ENCODE results near the gene ADGRB3. TPM values are rescaled to one million over a fixed set of nuclear protein-coding genes. Genes with fewer than 3 reads are reported as not detected.

ADGRB3 gene
- total and polyA plus RNA-seq, 2 donors (not counting 3 experiments of a cell fraction or from before 2014, with no cell fraction given): not detected

DNA sequence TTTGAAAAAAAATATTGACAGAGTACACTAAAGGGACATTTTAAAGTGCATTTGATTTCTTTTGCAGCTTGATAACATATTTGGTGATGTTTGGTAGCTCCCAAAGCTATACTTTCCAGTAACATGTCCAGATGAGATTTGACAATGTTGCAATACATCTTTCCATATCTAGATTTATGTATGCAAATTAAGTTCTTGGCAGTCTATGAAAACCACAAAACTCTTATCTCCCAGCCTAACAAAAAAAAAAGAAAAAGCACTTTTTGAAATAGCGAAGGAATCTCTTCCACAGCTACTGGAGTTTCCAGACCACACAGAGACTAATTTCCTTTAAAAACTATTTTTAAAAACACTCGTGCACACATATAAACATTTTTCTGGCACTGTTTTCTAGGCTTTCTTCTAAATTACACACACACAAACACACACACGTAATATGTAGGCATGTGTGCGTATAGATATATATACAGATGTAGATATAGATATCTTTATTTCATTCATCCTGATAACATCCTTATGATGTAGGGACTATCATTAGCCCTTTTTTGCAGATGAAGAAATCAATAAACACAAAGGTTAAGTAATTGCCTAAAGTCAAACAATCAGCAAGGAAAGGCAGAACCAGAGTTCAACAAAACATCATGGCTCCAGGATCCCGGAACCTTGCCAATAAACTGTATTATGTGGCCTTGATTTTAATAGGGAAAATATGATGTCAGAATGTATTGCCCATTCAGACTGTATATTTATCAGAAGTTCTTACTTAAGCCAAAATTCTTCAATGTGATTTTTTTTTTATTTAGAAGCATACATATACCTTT, 93.3 kb downstream of the ADGRB3 start:
- Histone ChIP-seq H3K9me1 (replicated peaks; ENCODE audit: control insufficient read depth, extremely low read depth, insufficient read depth, low read length) (no peaks in the 10 kb centered on the region), H3K27me3 (ENCODE audit: control insufficient read depth in 2 of 2, insufficient read depth in 2 of 2, low read length in 2 of 2) (no peaks in the 10 kb centered on the region), H3K9ac (replicated peaks; ENCODE audit: extremely low read depth, insufficient read depth, low read length) (no peak overlapping the region), H3K36me3 (ENCODE audit: control insufficient read depth in 2 of 2, extremely low read depth in 1 of 2, insufficient read depth in 2 of 2, low read length in 2 of 2) (no peaks in the 10 kb centered on the region), H3K79me2 (ENCODE audit: control insufficient read depth, insufficient read depth, low read length) (no peaks in the 10 kb centered on the region), H3K4me1 (ENCODE audit: control insufficient read depth, extremely low read depth, insufficient read depth, low read length) (no peaks in the 10 kb centered on the region), H3K9me3 (replicated peaks; ENCODE audit: control insufficient read depth, insufficient read depth, low read length) (no peaks in the 10 kb centered on the region), H2AFZ (ENCODE audit: low read depth, low read length) (no peak overlapping the region), H3K4me2 (ENCODE audit: insufficient read depth, low read length) (no peak overlapping the region), H3K4me3 (replicated peaks in 1 of 3; ENCODE audit: insufficient read depth in 1 of 3, low read depth in 1 of 3, low read length in 3 of 3) (no peak overlapping the region), H4K20me1 (replicated peaks; ENCODE audit: control insufficient read depth, extremely low read depth, insufficient read depth, low read length) (no peaks in the 10 kb centered on the region), H3K27ac (ENCODE audit: insufficient read depth, low read depth, low read length) (no peak overlapping the region)
- no peak for TF ChIP-seq CTCF (IDR thresholded peaks at IDR 0.05; ENCODE audit: extremely low read depth in 1 of 2, insufficient read depth in 1 of 2, low read depth in 1 of 2, low read length in 2 of 2)
- TF ChIP-seq GATA2 (IDR thresholded peaks at IDR 0.05; ENCODE audit: insufficient read depth, insufficient read length, low read depth, low read length): no peak
- no peak for TF ChIP-seq EZH2 (IDR thresholded peaks at IDR 0.05; ENCODE audit: borderline replicate concordance, low read depth, low read length, severe bottlenecking)
- no peak for TF ChIP-seq POLR2AphosphoS5 (IDR thresholded peaks at IDR 0.05; ENCODE audit: insufficient read depth, low read depth, low read length)
- no peak for TF ChIP-seq FOS (IDR thresholded peaks at IDR 0.05; ENCODE audit: borderline replicate concordance, insufficient read depth, low read length)
- no peak for TF ChIP-seq MYC (IDR thresholded peaks at IDR 0.05; ENCODE audit: low read depth, low read length)
- TF ChIP-seq POLR2A (IDR thresholded peaks at IDR 0.05; ENCODE audit: low read depth, low read length): no peak
- TF ChIP-seq, protein P1, sequence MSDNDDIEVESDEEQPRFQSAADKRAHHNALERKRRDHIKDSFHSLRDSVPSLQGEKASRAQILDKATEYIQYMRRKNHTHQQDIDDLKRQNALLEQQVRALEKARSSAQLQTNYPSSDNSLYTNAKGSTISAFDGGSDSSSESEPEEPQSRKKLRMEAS (IDR thresholded peaks at IDR 0.05; ENCODE audit: insufficient read depth, insufficient read length): no peak
- TF ChIP-seq JUN (IDR thresholded peaks at IDR 0.05; ENCODE audit: borderline replicate concordance, insufficient read depth, insufficient read length, low read depth): no peak
- BruUV-seq (replicated peaks): no TSS peak
- intact Hi-C loops (cut with micrococcal nuclease): no loop called here
- POLR2A ChIA-PET: no interaction called here
- DNase-seq (ENCODE audit: low read depth, low spot score) (no peak), FAIRE-seq (no peak)
- CTCF ChIA-PET: no interaction called here
- dilution Hi-C loops (cut with MboI; ENCODE audit: extremely low pct_ligation_motif_present, low sequenced_read_pairs): no loop called here
